Liver (tissue), 3 donors: ENCODE results near the gene PHF21B.

ENCODE experiments used
- CTCF ChIP-seq: fragments of 150-350 bp; IDR thresholded peaks from 2 replicates; pipeline ENCODE4 v1.5.1; 2017; ENCODE audit warnings: improper control_type of control experiment, low read depth, low read length; ENCODE audit not compliant: missing input control
- GABPA ChIP-seq, 2 donors: IDR thresholded peaks in 1 of 2; conservative IDR thresholded peaks in 1 of 2; 2 replicates each; pipeline ENCODE4 v1.6.1; 2016; ENCODE audit warnings: antibody characterized with exemption in 2 of 2, mild to moderate bottlenecking in 1 of 2, moderate library complexity in 1 of 2
- JUND ChIP-seq, 2 donors: IDR thresholded peaks; 2 replicates each; pipeline ENCODE4 v1.6.1; 2016; ENCODE audit warnings: antibody characterized with exemption in 2 of 2
- TAF1 ChIP-seq: conservative IDR thresholded peaks from 2 replicates; pipeline ENCODE4 v1.6.1; 2016; ENCODE audit warnings: antibody characterized with exemption, mild to moderate bottlenecking
- YY1 ChIP-seq: IDR thresholded peaks from 2 replicates; pipeline ENCODE4 v1.6.1; 2016; ENCODE audit warnings: antibody characterized with exemption, mild to moderate bottlenecking
- TF ChIP-seq, protein P1 (sequence below): IDR thresholded peaks from 2 replicates; pipeline ENCODE4 v1.6.1; 2016; ENCODE audit warnings: antibody characterized with exemption, mild to moderate bottlenecking
- donor health status: healthy.
- donor health status: healthy.

DNA sequence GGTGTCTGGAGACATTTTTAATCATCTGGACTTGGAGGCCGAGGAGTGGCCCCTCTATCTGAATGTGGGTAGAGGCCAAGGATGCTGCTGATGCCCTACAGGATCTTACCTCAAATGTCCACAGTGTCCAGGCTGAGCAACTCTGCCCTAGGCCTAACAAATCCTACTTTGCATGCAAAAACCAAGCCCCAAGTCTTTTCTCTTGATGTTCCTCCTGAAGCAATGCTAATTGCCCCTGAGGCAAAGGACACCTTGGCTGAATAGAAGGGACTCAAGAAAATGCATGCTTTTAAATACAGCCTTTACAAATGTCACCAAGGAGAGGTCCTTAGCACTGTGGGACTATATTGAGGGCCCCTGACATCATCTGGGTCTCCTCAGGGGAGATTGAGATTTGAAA is 43.8 kb upstream of the PHF21B start:
- no peak for TF ChIP-seq CTCF
- no peak for TF ChIP-seq TAF1
- no peak for TF ChIP-seq GABPA (IDR thresholded peaks at IDR 0.05 in 1 of 2, conservative IDR thresholded peaks at IDR 0.05 in 1 of 2)
- TF ChIP-seq, protein P1, sequence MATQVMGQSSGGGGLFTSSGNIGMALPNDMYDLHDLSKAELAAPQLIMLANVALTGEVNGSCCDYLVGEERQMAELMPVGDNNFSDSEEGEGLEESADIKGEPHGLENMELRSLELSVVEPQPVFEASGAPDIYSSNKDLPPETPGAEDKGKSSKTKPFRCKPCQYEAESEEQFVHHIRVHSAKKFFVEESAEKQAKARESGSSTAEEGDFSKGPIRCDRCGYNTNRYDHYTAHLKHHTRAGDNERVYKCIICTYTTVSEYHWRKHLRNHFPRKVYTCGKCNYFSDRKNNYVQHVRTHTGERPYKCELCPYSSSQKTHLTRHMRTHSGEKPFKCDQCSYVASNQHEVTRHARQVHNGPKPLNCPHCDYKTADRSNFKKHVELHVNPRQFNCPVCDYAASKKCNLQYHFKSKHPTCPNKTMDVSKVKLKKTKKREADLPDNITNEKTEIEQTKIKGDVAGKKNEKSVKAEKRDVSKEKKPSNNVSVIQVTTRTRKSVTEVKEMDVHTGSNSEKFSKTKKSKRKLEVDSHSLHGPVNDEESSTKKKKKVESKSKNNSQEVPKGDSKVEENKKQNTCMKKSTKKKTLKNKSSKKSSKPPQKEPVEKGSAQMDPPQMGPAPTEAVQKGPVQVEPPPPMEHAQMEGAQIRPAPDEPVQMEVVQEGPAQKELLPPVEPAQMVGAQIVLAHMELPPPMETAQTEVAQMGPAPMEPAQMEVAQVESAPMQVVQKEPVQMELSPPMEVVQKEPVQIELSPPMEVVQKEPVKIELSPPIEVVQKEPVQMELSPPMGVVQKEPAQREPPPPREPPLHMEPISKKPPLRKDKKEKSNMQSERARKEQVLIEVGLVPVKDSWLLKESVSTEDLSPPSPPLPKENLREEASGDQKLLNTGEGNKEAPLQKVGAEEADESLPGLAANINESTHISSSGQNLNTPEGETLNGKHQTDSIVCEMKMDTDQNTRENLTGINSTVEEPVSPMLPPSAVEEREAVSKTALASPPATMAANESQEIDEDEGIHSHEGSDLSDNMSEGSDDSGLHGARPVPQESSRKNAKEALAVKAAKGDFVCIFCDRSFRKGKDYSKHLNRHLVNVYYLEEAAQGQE, result no peak
- no peak for TF ChIP-seq JUND (IDR thresholded peaks at IDR 0.05)
- no peak for TF ChIP-seq YY1
